Measurements from ENCODE around the gene SETBP1.

Gene SETBP1

GRCh38 chr18:44973282-44973681 is 292.6 kb downstream of the SETBP1 start:
- DNase-seq (ENCODE audit: low spot score), result no peak

- DNase-seq (ENCODE audit: low spot score), result no peak
Measured at GRCh38 chr18:44974174-44974573, 293.5 kb downstream of the SETBP1 start.

GRCh38 chr18:44977856-44978255 is 297.2 kb downstream of the SETBP1 start:
- DNase-seq (ENCODE audit: low spot score), result no peak

GRCh38 chr18:44979748-44980147 is 299.1 kb downstream of the SETBP1 start:
- DNase-seq (ENCODE audit: low spot score), result no peak

- no peak for DNase-seq (ENCODE audit: low spot score)
Measured at GRCh38 chr18:44981121-44981520, 300.4 kb downstream of the SETBP1 start.

- DNase-seq (ENCODE audit: low spot score), result no peak
Measured at GRCh38 chr18:44986933-44987332, 306.2 kb downstream of the SETBP1 start.

GRCh38 chr18:44987371-44987770 is 306.7 kb downstream of the SETBP1 start:
- no peak for DNase-seq (ENCODE audit: low spot score)

- no peak for DNase-seq (ENCODE audit: low spot score)
Measured at GRCh38 chr18:44988821-44989587, 308.3 kb downstream of the SETBP1 start.

GRCh38 chr18:44996261-44996660 is 315.6 kb downstream of the SETBP1 start:
- no peak for DNase-seq (ENCODE audit: low spot score)

GRCh38 chr18:44997174-44997573 is 316.5 kb downstream of the SETBP1 start:
- DNase-seq (ENCODE audit: low spot score), result no peak

- DNase-seq (ENCODE audit: low spot score), result no peak
Measured at GRCh38 chr18:44998360-44998759, 317.7 kb downstream of the SETBP1 start.

- DNase-seq (ENCODE audit: low spot score), result no peak
Measured at GRCh38 chr18:45004546-45005080, 323.9 kb downstream of the SETBP1 start.

GRCh38 chr18:45006934-45007333 is 326.2 kb downstream of the SETBP1 start:
- peak; percentile 31 for DNase-seq (ENCODE audit: low spot score)

- peak; percentile 24 for DNase-seq (ENCODE audit: low spot score)
Measured at GRCh38 chr18:45007531-45007930, 326.8 kb downstream of the SETBP1 start.

GRCh38 chr18:45008694-45009413 is 328.2 kb downstream of the SETBP1 start:
- DNase-seq (ENCODE audit: low spot score), result no peak

GRCh38 chr18:45009756-45010155 is 329.1 kb downstream of the SETBP1 start:
- no peak for DNase-seq (ENCODE audit: low spot score)

- peak; percentile 8 for DNase-seq (ENCODE audit: low spot score)
Measured at GRCh38 chr18:45012286-45012685, 331.6 kb downstream of the SETBP1 start.

- DNase-seq (ENCODE audit: low spot score), result peak; percentile 85
Measured at GRCh38 chr18:45014047-45014501, 333.4 kb downstream of the SETBP1 start.

- no peak for DNase-seq (ENCODE audit: low spot score)
Measured at GRCh38 chr18:45015788-45016128, 335.1 kb downstream of the SETBP1 start.

- DNase-seq (ENCODE audit: low spot score), result no peak
Measured at GRCh38 chr18:45019469-45019868, 338.8 kb downstream of the SETBP1 start.

- DNase-seq (ENCODE audit: low spot score), result no peak
Measured at GRCh38 chr18:45023519-45023918, 342.8 kb downstream of the SETBP1 start.

- no peak for DNase-seq (ENCODE audit: low spot score)
Measured at GRCh38 chr18:45024357-45025088, 343.8 kb downstream of the SETBP1 start.

GRCh38 chr18:45025089-45025450 is 344.4 kb downstream of the SETBP1 start:
- DNase-seq (ENCODE audit: low spot score), result no peak

All from AG08395 (cell line).